Ishikawa (cell line): ENCODE results near the gene TET3.

ENCODE experiments used
- CREB1 ChIP-seq: IDR thresholded peaks from 2 replicates; pipeline ENCODE4 v1.6.1; 2012; ENCODE audit warnings: low read depth
- EP300 ChIP-seq: IDR thresholded peaks from 2 replicates; pipeline ENCODE4 v1.6.1; 2012; ENCODE audit warnings: borderline replicate concordance
- FOXM1 ChIP-seq: IDR thresholded peaks from 2 replicates; pipeline ENCODE4 v1.6.1; 2012; ENCODE audit warnings: low read depth, borderline replicate concordance
- NFIC ChIP-seq: IDR thresholded peaks from 2 replicates; pipeline ENCODE4 v1.6.1; 2012
- RAD21 ChIP-seq: IDR thresholded peaks from 2 replicates; pipeline ENCODE4 v1.6.1; 2012; ENCODE audit warnings: low read depth
- TAF1 ChIP-seq: IDR thresholded peaks from 2 replicates; pipeline ENCODE4 v1.6.1; 2012; ENCODE audit warnings: low read depth, mild to moderate bottlenecking
- TCF12 ChIP-seq: IDR thresholded peaks from 2 replicates; pipeline ENCODE4 v1.6.1; 2012; ENCODE audit warnings: low read depth

DNA sequence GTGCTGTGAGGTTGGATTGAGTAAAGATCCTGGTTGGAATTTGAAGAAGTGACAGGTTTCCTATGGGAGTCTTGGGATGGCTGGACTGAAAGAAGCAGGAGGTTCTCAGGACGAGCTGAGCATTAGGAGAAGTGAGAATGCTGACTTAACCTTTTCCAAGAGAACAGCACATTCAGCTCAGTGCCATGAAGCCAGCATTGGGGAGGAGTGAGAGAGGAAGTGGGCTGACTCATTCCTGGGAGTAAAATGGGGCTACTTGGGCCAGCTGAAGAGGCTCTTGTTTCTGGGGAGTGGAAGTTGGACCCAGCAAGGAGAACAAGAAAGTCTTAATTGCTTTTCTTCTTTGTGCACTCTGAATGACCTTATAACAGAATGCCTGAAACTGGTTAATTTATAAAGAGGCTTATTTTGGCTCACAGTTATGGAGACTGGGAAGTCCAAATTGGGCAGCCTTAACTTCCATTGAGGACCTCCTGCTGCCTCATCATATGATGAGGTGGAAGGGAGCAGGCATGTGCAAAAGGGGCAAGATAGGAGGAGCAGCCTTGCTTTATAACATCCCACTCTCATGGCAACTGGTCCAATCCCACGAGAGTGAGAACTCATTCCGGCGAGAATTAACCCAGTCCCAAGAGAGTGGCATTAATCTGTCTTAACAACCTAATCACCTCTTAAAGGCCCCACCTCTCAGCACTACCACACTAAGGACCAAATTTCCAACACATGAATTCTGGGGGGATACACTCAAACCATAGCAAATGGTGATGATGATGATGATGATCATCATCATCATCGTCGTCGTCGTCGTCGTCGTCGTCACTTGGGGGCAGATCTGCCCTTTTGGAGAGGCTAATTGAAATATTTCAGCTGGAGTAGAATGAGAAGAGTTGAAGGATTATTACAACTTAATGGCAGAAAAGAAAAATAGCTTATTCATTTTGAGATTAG lies 31.9 kb upstream of the TET3 start:
- TF ChIP-seq RAD21 = no peak
- no peak for TF ChIP-seq NFIC
- no peak for TF ChIP-seq FOXM1
- TF ChIP-seq EP300 = no peak
- no peak for TF ChIP-seq TAF1
- TF ChIP-seq CREB1 = no peak
- no peak for TF ChIP-seq TCF12
